Skeletal muscle satellite cell (primary cell): ENCODE measurements around the gene SPAG7.

Experiments
- H3K27me3 ChIP-seq: 2 replicates; pipeline ENCODE4 v1.7.0; 2013; ENCODE audit warnings: low read length; ENCODE audit not compliant: control insufficient read depth, insufficient read depth
- H3K36me3 ChIP-seq: 2 replicates; pipeline ENCODE4 v1.7.0; 2013; ENCODE audit warnings: mild to moderate bottlenecking, control low read depth, low read length; ENCODE audit not compliant: insufficient read depth
- H3K4me1 ChIP-seq: 2 replicates; pipeline ENCODE4 v1.7.0; 2013; ENCODE audit warnings: low read length; ENCODE audit not compliant: control insufficient read depth, insufficient read depth
- H3K4me2 ChIP-seq: 2 replicates; pipeline ENCODE4 v1.7.0; 2013; ENCODE audit warnings: mild to moderate bottlenecking, low read length
- H3K4me3 ChIP-seq: 2 replicates; pipeline ENCODE4 v1.7.0; 2013; ENCODE audit warnings: low read length
- H3K9ac ChIP-seq: 2 replicates; pipeline ENCODE4 v1.7.0; 2013; ENCODE audit warnings: mild to moderate bottlenecking, low read depth, low read length, moderate library complexity
- H3K9me3 ChIP-seq: replicated peaks from 2 replicates; pipeline ENCODE4 v1.7.0; 2013; ENCODE audit warnings: mild to moderate bottlenecking, control low read depth, low read length

The SPAG7 gene

DNA sequence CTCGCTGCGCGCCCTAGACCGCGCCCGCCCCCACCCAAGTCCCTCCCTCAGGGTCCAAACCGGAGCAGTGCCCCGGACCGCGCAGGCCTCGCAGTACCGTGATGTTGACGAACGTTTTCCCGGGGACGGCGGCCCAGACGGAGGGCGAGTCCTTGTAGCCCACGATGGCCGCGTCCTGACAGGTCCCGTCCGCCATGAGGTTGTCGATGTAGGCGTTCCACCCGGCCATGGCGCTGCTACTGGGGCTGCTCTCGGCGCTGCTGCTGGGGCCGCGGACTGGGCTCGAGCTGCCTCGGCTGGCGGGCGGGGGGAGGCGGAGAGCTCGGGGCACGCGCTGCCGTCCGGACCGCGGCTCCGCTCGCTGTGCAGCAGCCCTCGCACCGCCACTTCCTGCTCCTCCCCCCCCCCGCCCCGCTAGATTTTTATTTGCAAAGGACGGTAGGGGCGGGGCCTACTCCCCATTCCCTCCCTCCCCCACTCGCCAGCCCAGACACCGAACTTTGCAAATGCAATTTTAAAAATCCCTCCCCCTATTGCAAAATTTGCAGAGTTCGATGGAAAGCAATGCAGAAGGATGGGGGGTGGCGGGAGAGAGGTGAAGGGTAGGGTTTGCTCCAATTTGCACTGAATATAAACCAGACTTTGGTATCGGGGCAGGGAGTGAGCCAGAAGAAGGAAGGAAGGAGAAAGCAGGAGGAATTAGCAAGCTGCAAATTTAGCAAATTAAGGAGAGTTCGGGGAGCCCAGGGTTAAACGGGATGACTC lies 19.3 kb downstream of the SPAG7 start, which contains the start of gene PFN1:
Gene PFN1 (minus strand): TSS at position 365 of the 765 bp plus-strand sequence. CDS start 136 bp downstream, at position 229.
- H3K9ac ChIP-seq, result peak within 1 kb of the TSS; percentile 97
- H3K9me3 ChIP-seq, result no peaks in the 10 kb centered on the region
- H3K4me1 ChIP-seq, result peaks cover 49% of the 10 kb centered on the region
- peak within 1 kb of the TSS; percentile 99 for H3K4me3 ChIP-seq
- H3K27me3 ChIP-seq, result no peaks in the 10 kb centered on the region
- H3K36me3 ChIP-seq, result peaks cover 40% of the 10 kb centered on the region
- peak within 1 kb of the TSS; percentile 92 for H3K4me2 ChIP-seq

DNA sequence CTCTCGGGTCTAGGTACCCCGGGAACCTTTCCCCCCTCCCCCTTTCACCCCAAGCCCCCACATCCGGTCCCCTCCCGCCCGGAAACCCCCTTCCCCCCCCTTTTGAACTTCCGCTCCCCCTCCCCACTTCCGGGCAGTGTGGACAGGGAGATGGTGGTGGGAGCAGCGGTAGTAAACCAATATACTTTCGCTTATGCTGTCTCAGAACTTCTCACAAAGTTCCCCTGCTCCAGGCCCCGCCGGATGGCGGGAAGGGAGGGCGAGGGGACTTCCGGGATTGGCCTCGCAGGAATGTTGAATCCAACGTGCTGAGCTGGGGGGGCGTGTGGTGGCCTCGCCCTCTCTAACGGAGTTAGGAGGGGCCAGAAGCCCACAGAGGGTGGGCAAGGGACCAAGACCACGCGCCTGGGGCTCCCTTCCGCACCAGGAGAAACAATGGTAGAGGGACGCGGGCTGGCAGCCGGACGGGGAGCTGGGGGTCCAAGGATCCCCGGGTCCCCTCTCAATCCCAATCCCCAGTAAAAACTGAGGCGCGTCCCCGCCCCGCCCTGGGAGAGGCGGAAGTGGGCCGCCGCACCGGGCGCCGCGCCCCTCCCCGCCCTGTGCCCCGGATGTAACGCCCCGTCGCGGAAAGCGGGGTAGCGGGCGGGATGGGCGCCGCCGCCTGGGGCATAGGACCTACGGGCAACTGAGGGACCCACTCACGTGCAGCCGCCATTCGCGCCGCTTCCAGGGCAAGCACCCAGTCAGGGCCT lies 20.0 kb downstream of the SPAG7 start:
- H3K36me3 ChIP-seq, result peaks cover 48% of the 10 kb centered on the region
- H3K4me3 ChIP-seq, result peak overlapping the region; percentile 99
- H3K4me2 ChIP-seq, result peak overlapping the region; percentile 92
- H3K9me3 ChIP-seq, result no peaks in the 10 kb centered on the region
- H3K4me1 ChIP-seq, result peaks cover 47% of the 10 kb centered on the region
- peak overlapping the region; percentile 97 for H3K9ac ChIP-seq
- H3K27me3 ChIP-seq, result no peaks in the 10 kb centered on the region

DNA sequence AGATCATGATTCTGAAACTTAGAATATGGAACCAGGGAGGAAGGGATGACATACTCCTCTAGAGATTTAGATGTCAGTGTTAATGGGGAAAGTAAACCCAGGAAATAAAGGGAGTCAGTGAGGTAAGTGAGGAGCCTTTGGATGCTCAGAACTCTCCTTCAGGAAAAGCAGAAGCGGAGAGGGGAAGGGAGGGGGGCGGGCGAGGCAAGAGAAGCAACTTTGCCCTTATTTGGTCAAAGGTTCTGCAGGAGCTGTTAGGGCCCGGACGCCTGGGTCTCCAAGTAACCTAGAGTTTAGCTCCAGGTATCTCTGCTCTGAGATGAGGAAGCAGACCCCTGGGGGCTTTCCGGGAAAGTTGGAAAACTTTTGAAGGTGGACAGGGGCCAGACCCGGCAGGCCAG lies 20.6 kb downstream of the SPAG7 start:
- Histone ChIP-seq H3K4me2 (peak overlapping the region; percentile 92), H3K9ac (peak overlapping the region; percentile 97), H3K4me1 (peaks cover 45% of the 10 kb centered on the region), H3K36me3 (peaks cover 52% of the 10 kb centered on the region), H3K9me3 (no peaks in the 10 kb centered on the region), H3K27me3 (no peaks in the 10 kb centered on the region), H3K4me3 (peak overlapping the region; percentile 99)

DNA sequence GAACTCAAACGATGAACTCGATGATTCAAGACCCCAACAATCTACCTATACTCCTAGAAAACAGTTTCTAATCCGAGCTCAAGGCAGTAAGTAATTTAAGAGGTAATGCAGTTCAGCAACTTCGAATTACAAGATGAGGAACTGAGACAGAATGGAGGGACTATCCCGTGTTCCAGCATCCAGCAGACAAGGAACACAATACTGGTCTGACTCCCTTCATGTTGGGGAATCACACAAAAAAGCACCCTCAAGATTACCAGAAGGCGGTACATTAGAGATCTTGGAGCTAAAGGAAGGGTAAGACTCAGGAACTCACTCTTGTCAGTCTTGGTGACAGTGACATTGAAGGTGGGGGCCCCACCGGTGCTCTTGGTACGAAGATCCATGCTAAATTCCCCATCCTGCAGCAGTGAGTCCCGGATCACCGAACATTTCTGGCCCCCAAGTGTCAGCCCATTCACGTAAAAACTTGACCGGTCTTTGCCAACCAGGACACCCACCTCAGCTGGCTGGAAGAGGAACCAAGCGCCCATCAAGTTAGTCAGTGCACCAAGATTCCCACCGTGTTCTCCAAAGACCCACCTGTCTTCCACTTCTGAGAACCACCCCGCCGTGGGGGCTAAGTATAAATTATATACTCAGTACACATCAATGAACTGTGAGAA lies 21.2 kb downstream of the SPAG7 start:
- no peaks in the 10 kb centered on the region for H3K9me3 ChIP-seq
- peaks cover 43% of the 10 kb centered on the region for H3K4me1 ChIP-seq
- peaks cover 52% of the 10 kb centered on the region for H3K36me3 ChIP-seq

DNA sequence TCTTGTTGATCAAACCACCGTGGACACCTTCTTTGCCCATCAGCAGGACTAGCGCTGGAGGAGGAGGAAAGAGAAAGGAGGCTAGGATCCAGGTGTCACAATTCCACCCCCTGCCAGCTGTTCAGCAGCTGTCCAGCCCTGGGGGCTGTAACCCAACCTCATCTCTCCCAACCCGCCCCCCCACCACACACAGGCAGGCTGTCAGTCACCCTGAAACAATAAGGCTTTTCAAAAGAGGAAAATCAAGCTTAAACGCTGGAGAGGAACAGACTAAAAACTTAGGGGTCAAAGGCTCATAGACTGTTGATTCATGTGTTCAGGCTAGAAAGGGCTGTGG lies 21.7 kb downstream of the SPAG7 start:
- Histone ChIP-seq H3K27me3 (no peaks in the 10 kb centered on the region), H3K36me3 (peaks cover 52% of the 10 kb centered on the region), H3K4me2 (peak overlapping the region; percentile 92), H3K9me3 (no peaks in the 10 kb centered on the region), H3K4me3 (peak overlapping the region; percentile 99), H3K9ac (peak overlapping the region; percentile 97), H3K4me1 (peaks cover 43% of the 10 kb centered on the region)

More for the DNA sequence above, 21.2 kb downstream of the SPAG7 start:
- no peaks in the 10 kb centered on the region for H3K27me3 ChIP-seq
- peak overlapping the region; percentile 99 for H3K4me3 ChIP-seq
- peak overlapping the region; percentile 92 for H3K4me2 ChIP-seq
- peak overlapping the region; percentile 97 for H3K9ac ChIP-seq

DNA sequence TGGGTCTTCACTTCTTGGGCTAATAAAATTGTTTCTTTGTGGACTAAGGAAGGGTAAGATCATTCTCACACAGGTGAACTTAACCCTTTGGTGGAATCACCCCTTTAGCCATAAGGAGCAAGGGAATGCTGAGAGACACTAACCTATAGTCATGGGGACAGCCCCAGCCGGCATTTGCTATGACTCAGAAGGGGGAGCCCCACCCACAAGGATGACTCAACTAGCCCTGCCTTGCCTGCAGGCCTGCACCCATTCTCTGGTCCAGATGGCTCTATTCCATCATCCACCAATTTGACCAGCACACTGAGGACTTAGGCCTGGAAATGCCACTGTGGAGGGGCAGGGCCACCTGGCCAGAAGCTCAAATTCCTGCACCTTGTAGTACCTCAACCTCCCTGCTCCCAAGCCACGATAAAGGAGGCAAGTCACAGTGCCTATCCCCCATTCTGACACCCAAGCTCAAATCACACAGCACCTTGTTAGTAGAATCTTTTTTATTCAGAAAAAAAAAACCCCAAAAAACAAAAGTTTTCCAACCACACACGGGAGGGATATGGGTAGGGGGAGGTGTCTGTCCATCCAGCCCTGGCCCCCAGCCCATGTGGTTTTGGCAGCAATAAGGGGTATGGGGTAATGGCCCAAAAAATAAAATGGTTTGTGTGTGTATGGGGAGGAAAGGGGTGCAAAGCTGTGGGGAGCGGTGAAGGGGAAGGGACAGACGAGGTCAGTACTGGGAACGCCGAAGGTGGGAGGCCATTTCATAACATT lies 22.3 kb downstream of the SPAG7 start:
- H3K27me3 ChIP-seq, result no peaks in the 10 kb centered on the region
- peaks cover 52% of the 10 kb centered on the region for H3K36me3 ChIP-seq
- peaks cover 38% of the 10 kb centered on the region for H3K4me1 ChIP-seq
- H3K4me3 ChIP-seq, result peak overlapping the region; percentile 99
- peak overlapping the region; percentile 97 for H3K9ac ChIP-seq
- no peaks in the 10 kb centered on the region for H3K9me3 ChIP-seq
- peak overlapping the region; percentile 92 for H3K4me2 ChIP-seq

DNA sequence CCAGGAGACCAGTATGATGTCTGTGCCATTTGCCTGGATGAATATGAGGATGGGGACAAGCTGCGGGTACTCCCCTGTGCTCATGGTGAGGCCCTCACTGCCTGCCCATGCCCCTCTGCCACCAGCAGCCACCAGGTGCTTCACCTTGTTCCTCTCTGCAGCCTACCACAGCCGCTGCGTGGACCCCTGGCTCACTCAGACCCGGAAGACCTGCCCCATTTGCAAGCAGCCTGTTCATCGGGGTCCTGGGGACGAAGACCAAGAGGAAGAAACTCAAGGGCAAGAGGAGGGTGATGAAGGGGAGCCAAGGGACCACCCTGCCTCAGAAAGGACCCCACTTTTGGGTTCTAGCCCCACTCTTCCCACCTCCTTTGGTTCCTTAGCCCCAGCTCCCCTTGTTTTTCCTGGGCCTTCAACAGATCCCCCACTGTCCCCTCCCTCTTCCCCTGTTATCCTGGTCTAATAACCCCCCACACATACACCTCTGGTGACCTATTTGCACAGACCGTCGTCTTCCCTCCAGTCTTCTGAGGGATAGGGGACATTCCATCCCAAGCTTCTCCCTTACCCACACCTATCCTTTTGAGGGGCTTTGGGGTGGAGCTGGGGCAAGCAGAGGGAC lies 23.0 kb downstream of the SPAG7 start:
- H3K4me3 ChIP-seq, result peak overlapping the region; percentile 55
- peaks cover 34% of the 10 kb centered on the region for H3K4me1 ChIP-seq
- H3K36me3 ChIP-seq, result peaks cover 52% of the 10 kb centered on the region
- H3K9ac ChIP-seq, result peak overlapping the region; percentile 97
- H3K27me3 ChIP-seq, result no peaks in the 10 kb centered on the region
- no peaks in the 10 kb centered on the region for H3K9me3 ChIP-seq
- H3K4me2 ChIP-seq, result peak overlapping the region; percentile 92

DNA sequence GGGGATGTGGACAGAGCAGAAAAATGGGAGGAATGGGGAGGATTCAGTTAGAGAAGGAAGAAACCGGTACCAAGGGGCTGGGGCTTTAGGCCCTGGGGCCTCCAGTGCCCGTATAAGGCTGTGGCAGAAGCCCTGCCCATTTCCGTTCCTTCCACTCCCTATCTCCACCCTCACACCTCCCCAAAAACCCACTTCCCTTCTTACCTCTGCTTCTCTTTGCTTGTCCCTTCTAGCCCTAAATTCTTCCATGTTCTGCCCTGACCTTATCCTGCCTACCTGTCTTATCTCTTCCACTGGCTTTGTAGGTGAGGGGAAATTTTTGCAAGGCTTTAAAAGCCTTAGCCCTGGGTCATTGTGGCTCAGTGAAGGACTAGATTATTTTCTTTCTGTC lies 23.5 kb downstream of the SPAG7 start:
- Histone ChIP-seq H3K9me3 (no peaks in the 10 kb centered on the region), H3K9ac (peak overlapping the region; percentile 97), H3K4me2 (peak overlapping the region; percentile 92), H3K4me3 (no peak overlapping the region), H3K27me3 (no peaks in the 10 kb centered on the region), H3K4me1 (peaks cover 35% of the 10 kb centered on the region), H3K36me3 (peaks cover 52% of the 10 kb centered on the region)

DNA sequence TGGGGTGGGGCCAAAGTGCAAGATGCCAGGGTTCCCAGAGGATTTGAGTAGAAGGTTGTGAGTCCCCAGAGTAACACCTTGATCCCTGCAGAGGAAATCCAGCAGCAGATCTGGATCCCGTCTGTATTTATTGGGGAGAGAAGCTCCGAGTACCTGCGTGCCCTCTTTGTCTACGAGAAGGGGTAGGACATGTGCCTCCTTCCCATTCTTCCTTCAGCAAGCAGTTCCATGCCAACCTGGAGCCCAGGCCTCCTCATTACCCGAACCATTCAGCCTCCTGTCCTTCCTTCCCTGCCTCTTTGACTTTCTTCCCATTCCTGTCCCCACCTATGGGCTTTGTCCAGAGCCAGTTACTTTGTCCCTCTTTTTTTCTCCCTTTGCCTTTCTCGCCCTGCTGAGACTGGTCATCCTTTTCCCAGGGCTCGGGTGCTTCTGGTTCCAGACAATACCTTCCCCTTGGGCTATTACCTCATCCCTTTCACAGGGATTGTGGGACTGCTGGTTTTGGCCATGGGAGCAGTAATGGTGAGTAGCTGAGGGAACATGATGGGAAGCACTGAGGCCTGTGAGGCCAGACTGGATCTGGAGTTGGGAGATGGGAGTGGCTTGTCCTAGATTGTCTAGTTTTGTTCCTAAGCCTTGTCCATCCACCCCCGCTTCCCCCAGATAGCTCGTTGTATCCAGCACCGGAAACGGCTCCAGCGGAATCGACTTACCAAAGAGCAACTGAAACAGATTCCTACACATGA lies 24.7 kb downstream of the SPAG7 start:
- peak overlapping the region; percentile 13 for H3K9ac ChIP-seq
- no peak overlapping the region for H3K4me3 ChIP-seq

DNA sequence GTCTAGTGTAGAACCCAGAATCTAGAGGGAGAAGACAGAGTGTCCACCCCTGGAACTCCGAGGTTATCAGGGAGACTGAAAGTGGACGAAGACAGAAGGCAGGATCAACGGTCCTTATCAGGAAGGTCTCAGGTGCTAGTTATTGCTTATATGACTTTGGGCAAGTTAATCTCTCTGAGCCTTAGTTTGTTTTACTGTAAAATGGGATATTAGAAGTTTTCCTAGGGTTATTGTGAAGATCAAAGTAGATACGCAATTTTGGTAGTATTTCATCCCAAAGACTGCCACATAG lies 26.4 kb downstream of the SPAG7 start:
- Histone ChIP-seq H3K4me2 (peak overlapping the region; percentile 99), H3K4me3 (peak overlapping the region; percentile 90), H3K27me3 (no peaks in the 10 kb centered on the region), H3K9me3 (no peaks in the 10 kb centered on the region), H3K4me1 (peaks cover 46% of the 10 kb centered on the region), H3K36me3 (peaks cover 52% of the 10 kb centered on the region), H3K9ac (peak overlapping the region; percentile 94)

More for the DNA sequence above, 24.7 kb downstream of the SPAG7 start:
- peaks cover 55% of the 10 kb centered on the region for H3K36me3 ChIP-seq
- no peaks in the 10 kb centered on the region for H3K9me3 ChIP-seq
- peaks cover 46% of the 10 kb centered on the region for H3K4me1 ChIP-seq
- H3K27me3 ChIP-seq, result no peaks in the 10 kb centered on the region
- H3K4me2 ChIP-seq, result no peak overlapping the region
